Measurements from ENCODE around the gene THBS3. TPM values are rescaled to one million over a fixed set of nuclear protein-coding genes. Genes with fewer than 3 reads are reported as not detected.
A peak's percentile ranks its signal among the peaks of the same experiment; 100 is the strongest.

THBS3 gene
- total and polyA plus RNA-seq, 2 of the 4 experiments (the other 2 are of a cell fraction), result 15.1 to 30.4 TPM

DNA sequence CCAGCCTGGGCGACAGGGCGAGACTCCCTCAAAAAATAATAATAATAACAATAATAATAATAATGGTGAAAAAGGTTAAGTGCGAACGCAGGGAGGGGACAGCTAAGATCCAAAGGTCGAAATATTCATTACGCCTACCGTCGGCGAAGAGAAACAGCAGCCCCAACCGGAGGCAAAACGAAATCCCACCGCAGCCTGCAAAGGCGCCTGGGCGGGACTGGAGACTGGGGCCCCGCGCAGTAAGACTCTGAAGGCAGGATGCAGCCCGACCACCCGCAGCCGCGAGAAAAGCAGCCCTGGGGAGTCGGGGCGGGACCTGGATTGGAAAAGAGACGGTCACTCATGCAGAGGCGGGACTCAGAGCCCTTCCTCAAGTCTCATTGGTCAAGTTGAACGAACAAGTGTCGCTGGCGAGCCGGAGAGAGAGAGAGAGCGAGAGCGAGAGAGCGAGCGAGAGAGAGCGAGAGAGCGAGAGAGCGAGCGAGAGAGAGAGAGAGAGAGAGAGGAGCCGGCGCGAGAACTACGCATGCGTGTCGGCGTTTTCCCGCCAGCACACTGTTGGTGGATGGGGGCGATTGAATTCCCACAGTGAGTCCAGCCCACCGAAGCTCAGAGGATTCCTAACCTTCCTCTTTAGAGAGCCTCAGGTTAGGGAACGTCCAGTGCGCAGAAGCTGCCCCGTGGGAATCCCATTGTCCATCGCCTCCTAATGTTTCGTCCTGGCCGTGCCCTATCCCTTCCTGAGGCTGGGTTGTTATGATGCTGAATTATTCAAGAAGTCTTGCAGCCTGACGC, 36.9 kb upstream of the THBS3 start:
- Histone ChIP-seq H3K9me1 (ENCODE audit: insufficient read depth, low read length) (peaks cover 6% of the 10 kb centered on the region), H3K14ac (replicated peaks; ENCODE audit: low read depth, low read length) (peak overlapping the region; percentile 92), H3K4me3 (ENCODE audit: insufficient read depth, low read depth, low read length) (peak overlapping the region; percentile 53), H3K18ac (ENCODE audit: low read depth, low read length) (peak overlapping the region; percentile 30), H3K36me3 (ENCODE audit: control insufficient read depth, insufficient read depth, low read length) (peaks cover 13% of the 10 kb centered on the region), H3K4me2 (ENCODE audit: low read depth, low read length) (peak overlapping the region; percentile 91), H3K27ac (ENCODE audit: insufficient read depth, low read length) (peak overlapping the region; percentile 80), H4K8ac (ENCODE audit: low read depth in 2 of 2, low read length in 2 of 2) (peak overlapping the region; percentile 93 to 98), H3K9ac (ENCODE audit: low read depth, low read length) (peak overlapping the region; percentile 68), H3K56ac (ENCODE audit: extremely low read depth, insufficient read depth, low read length) (peak overlapping the region; percentile 87), H2BK120ac (ENCODE audit: low read depth, low read length) (peak overlapping the region; percentile 80), H4K91ac (ENCODE audit: insufficient read depth, low read depth, low read length) (peak overlapping the region; percentile 92), H2AK5ac (ENCODE audit: low read depth, low read length) (peak overlapping the region; percentile 87), H2AK9ac (replicated peaks; ENCODE audit: low read depth, low read length, poor library complexity) (peak overlapping the region; percentile 96), H3K4me1 (ENCODE audit: control insufficient read depth, insufficient read depth, low read length) (peaks cover 6% of the 10 kb centered on the region; the same call in 1 of the 2 replicates), H3K27me3 (ENCODE audit: control insufficient read depth, insufficient read depth, low read length) (no peaks in the 10 kb centered on the region), H3K9me3 (ENCODE audit: control insufficient read depth, insufficient read depth, low read length) (no peaks in the 10 kb centered on the region), H3K23ac (ENCODE audit: low read depth, low read length) (peak overlapping the region; percentile 90), H2BK15ac (ENCODE audit: low read depth, low read length) (peak overlapping the region; percentile 95; the same call in 2 of the 3 replicates), H4K20me1 (ENCODE audit: insufficient read depth, low read length) (no peaks in the 10 kb centered on the region), H3K4ac (ENCODE audit: low read depth, low read length) (peak overlapping the region; percentile 96), H2AFZ (replicated peaks; ENCODE audit: low read length, poor library complexity) (peak overlapping the region; percentile 96), H2BK5ac (ENCODE audit: low read depth, low read length, poor library complexity, severe bottlenecking) (peak overlapping the region; percentile 77), H2BK20ac (ENCODE audit: low read depth, low read length) (peak overlapping the region; percentile 70), H3K79me1 (ENCODE audit: low read depth in 1 of 2, low read length in 2 of 2) (peaks cover 4 to 37% of the 10 kb centered on the region in 2 experiments; a peak in 3 of 4 replicates), H4K5ac (ENCODE audit: low read depth, low read length) (peak overlapping the region; percentile 41)
- in situ Hi-C loops (cut with MboI; ENCODE audit: low sequenced_read_pairs) (no loop called here), dilution Hi-C loops (cut with HindIII; ENCODE audit: low sequenced_read_pairs, unreplicated experiment) (no loop called here), intact Hi-C loops (cut with micrococcal nuclease) (loop anchor here (1.0 kb wide), 1 partner anchor 37 kb away; the partner anchor contains the start of gene THBS3)
- WGBS, 2 experiments (ENCODE audit: extremely low coverage in 2 of 2, insufficient read length in 1 of 2), result 0% methylated on average over 24 of the region's 53 CpGs; no CpG with 5 or more reads in 1 of the 2 experiments
- BruUV-seq (replicated peaks), result no TSS peak
- ATAC-seq (ENCODE audit: low read depth), result peak; percentile 95
- ChIA-PET POLR2A (ENCODE audit: unreplicated experiment) (interaction anchor here (0.5 to 0.6 kb wide), 2 partner anchors 11 to 79 kb away, joined by 5 to 6 read pairs; partner anchors contain the start of gene ENTREP3), CTCF (interaction anchor here (0.9 kb wide), 1 partner anchor 37 kb away, joined by 3 read pairs; no protein-coding TSS in a partner anchor)
- DNase-seq, result peak; percentile 100
- TF ChIP-seq POLR2A (IDR thresholded peaks at IDR 0.05; ENCODE audit: low read depth, low read length) (peak; percentile 91), MXI1 (IDR thresholded peaks at IDR 0.05; ENCODE audit: borderline replicate concordance, low read depth, low read length) (0 out of 2 replicates have a peak, but pooled peaks have one; percentile 41), NFE2L2 (IDR thresholded peaks at IDR 0.05; ENCODE audit: low read depth, low read length) (no peak), SMC3 (IDR thresholded peaks at IDR 0.05; ENCODE audit: low read depth, low read length) (0 out of 2 replicates have a peak, but pooled peaks have one; percentile 25), RFX5 (IDR thresholded peaks at IDR 0.05; ENCODE audit: low read depth, low read length) (0 out of 2 replicates have a peak, but pooled peaks have one; percentile 8), MAFK (IDR thresholded peaks at IDR 0.05; ENCODE audit: low read depth, low read length) (no peak), RCOR1 (IDR thresholded peaks at IDR 0.05; ENCODE audit: insufficient replicate concordance, low read length) (peak; percentile 96), CHD1 (IDR thresholded peaks at IDR 0.05; ENCODE audit: low read depth, low read length) (peak; percentile 80; the same call in 1 of the 2 replicates), BHLHE40 (IDR thresholded peaks at IDR 0.05; ENCODE audit: low read depth, low read length) (peak; percentile 75), CTCF (conservative IDR thresholded peaks at IDR 0.05; ENCODE audit: low read depth, low read length) (peak; percentile 56), USF2 (IDR thresholded peaks at IDR 0.05; ENCODE audit: low read depth, low read length) (peak; percentile 50), FOS (IDR thresholded peaks at IDR 0.05; ENCODE audit: low read depth, low read length) (0 out of 2 replicates have a peak, but pooled peaks have one; percentile 27)
- TF ChIP-seq, protein P1, sequence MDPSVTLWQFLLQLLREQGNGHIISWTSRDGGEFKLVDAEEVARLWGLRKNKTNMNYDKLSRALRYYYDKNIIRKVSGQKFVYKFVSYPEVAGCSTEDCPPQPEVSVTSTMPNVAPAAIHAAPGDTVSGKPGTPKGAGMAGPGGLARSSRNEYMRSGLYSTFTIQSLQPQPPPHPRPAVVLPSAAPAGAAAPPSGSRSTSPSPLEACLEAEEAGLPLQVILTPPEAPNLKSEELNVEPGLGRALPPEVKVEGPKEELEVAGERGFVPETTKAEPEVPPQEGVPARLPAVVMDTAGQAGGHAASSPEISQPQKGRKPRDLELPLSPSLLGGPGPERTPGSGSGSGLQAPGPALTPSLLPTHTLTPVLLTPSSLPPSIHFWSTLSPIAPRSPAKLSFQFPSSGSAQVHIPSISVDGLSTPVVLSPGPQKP (IDR thresholded peaks at IDR 0.05; ENCODE audit: borderline replicate concordance, low read depth, low read length), result no peak
